IMR-90 (cell line): ENCODE results near the gene ASB16.

ENCODE experiments used
- CEBPB ChIP-seq: IDR thresholded peaks from 2 replicates; pipeline ENCODE4 v1.6.1; 2012; ENCODE audit warnings: low read depth, low read length, improper control_type of control experiment
- FOS ChIP-seq: fragments of 150-350 bp; IDR thresholded peaks from 2 replicates; pipeline ENCODE4 v1.6.1; 2016; ENCODE audit warnings: low read depth, low read length
- MAFK ChIP-seq: IDR thresholded peaks from 2 replicates; pipeline ENCODE4 v1.6.1; 2012; ENCODE audit warnings: low read depth, low read length, improper control_type of control experiment
- NFE2L2 ChIP-seq: fragments of 150-350 bp; IDR thresholded peaks from 2 replicates; pipeline ENCODE4 v1.6.1; 2016; ENCODE audit warnings: low read depth, mild to moderate bottlenecking, low read length
- POLR2A ChIP-seq: IDR thresholded peaks from 2 replicates; pipeline ENCODE4 v1.6.1; 2012; ENCODE audit warnings: mild to moderate bottlenecking, low read depth, low read length
- TF ChIP-seq, protein P1 (sequence below): conservative IDR thresholded peaks from 2 replicates; pipeline ENCODE4 v1.5.1; 2012; ENCODE audit warnings: mild to moderate bottlenecking, low read depth, low read length, improper control_type of control experiment
- TF ChIP-seq, protein P2 (sequence below): fragments of 150-350 bp; IDR thresholded peaks from 2 replicates; pipeline ENCODE4 v1.6.1; 2016; ENCODE audit warnings: low read depth, mild to moderate bottlenecking, low read length, moderate library complexity, borderline replicate concordance

DNA sequence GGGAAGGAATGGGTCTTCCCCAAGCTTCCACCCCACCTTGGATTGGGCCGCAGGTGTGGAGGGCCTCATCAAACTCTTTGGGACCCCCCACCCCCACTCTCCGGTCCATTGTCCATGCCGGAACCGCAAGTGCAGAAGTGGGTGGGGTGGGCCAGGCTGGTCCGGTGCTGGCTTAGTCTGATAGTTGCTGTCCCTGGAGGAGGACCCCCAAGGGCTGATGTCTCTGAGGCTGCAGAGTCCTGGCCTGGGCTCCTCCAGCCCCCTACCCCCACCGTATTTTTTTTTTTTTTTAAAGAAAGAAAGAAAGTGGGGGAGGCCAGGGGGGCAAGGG, 36.3 kb downstream of the ASB16 start:
- TF ChIP-seq, protein P1, sequence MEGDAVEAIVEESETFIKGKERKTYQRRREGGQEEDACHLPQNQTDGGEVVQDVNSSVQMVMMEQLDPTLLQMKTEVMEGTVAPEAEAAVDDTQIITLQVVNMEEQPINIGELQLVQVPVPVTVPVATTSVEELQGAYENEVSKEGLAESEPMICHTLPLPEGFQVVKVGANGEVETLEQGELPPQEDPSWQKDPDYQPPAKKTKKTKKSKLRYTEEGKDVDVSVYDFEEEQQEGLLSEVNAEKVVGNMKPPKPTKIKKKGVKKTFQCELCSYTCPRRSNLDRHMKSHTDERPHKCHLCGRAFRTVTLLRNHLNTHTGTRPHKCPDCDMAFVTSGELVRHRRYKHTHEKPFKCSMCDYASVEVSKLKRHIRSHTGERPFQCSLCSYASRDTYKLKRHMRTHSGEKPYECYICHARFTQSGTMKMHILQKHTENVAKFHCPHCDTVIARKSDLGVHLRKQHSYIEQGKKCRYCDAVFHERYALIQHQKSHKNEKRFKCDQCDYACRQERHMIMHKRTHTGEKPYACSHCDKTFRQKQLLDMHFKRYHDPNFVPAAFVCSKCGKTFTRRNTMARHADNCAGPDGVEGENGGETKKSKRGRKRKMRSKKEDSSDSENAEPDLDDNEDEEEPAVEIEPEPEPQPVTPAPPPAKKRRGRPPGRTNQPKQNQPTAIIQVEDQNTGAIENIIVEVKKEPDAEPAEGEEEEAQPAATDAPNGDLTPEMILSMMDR = no peak
- TF ChIP-seq, protein P2, sequence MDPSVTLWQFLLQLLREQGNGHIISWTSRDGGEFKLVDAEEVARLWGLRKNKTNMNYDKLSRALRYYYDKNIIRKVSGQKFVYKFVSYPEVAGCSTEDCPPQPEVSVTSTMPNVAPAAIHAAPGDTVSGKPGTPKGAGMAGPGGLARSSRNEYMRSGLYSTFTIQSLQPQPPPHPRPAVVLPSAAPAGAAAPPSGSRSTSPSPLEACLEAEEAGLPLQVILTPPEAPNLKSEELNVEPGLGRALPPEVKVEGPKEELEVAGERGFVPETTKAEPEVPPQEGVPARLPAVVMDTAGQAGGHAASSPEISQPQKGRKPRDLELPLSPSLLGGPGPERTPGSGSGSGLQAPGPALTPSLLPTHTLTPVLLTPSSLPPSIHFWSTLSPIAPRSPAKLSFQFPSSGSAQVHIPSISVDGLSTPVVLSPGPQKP = no peak
- TF ChIP-seq MAFK (no peak), NFE2L2 (no peak), CEBPB (no peak), POLR2A (no peak), FOS (no peak)
